Measurements from ENCODE around the gene COL1A1. TPM values are rescaled to one million over a fixed set of nuclear protein-coding genes. Genes with fewer than 3 reads are reported as not detected.

Gene COL1A1
- total RNA-seq, 1 experiment from 2014 or later = 1.4 TPM

DNA sequence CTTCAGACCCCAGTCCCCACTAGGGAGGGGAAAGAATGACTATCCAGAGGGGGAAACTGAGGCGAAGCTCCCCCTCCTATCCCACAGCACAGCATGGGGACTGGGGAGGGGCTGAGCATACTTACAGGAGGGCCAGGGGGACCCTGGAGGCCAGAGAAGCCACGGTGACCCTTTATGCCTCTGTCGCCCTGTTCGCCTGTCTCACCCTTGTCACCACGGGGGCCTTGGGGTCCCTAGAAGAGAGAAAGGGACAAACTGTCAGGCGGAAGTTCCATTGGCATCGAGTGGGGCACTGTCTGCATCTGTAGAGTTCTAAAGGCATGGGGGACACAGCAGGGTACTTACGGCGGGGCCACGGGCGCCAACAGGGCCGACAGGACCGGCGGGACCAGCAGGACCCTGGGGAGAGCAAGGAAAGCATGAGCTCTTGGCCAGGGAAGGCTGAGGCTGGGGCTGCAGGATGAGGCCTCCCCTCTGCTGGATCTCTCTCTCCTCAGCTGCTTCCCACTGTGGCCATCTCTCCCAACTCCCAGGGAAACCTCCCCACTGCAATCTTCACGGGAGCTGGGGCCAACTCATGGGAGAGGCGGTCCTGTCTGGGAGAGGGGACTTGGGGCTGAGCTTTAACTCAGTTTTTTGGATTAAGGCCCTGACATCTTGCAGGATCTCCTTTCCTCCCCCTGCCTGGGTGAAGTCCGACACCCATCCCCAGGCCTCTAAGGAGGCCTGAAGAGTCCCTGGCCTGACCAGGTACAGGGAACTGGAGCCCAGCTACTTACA, 13.5 kb downstream of the COL1A1 start:
- no peak for DNase-seq (ENCODE audit: low read depth)

DNA sequence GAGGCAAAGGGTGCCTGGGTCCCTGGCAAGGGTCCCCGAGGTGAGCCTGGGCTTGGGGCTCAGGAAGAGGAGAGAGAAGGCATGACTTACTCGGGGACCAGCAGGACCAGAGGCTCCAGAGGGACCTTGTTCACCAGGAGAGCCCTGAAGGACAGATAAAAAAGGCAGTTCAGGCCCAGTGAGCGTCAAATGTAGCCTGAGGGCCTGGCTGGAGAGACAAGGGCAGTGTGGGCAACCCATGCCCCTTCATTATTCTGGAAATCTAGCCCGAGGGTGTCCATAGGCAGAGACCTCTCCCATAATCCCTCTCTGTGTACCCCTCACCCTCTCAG, 14.1 kb downstream of the COL1A1 start:
- DNase-seq (ENCODE audit: low read depth) = no peak

- DNase-seq (ENCODE audit: low read depth) = no peak
Measured at GRCh38 chr17:50186661-50187393, 14.6 kb downstream of the COL1A1 start.

DNA sequence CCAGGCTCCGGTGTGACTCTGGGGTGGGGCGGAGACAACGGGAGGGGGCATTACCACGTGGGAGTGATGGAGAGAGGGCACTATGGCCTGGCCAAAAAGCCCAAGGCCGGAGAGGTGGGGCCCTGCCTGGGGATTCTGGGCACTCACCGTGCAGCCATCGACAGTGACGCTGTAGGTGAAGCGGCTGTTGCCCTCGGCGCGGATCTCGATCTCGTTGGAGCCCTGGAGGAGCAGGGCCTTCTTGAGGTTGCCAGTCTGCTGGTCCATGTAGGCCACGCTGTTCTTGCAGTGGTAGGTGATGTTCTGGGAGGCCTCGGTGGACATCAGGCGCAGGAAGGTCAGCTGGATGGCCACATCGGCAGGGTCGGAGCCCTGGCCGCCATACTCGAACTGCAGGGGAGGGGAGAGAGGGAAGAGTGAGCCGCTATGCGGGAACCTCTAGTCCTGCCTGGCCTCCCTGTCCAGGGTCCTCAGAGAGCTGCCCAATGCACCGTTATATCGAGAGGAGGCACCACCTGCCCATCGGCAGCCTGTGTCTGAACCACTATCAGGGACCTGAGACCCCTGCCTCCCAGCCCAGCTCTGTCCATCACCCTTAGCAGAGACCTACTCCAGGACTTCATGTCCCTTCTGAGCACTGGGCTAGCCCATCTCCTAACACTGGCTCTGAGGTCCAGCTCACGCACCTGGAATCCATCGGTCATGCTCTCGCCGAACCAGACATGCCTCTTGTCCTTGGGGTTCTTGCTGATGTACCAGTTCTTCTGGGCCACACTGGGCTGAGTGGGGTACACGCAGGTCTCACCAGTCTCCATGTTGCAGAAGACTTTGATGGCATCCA, 15.6 kb downstream of the COL1A1 start:
- DNase-seq (ENCODE audit: low read depth) = no peak

GRCh38 chr17:50184611-50185398, 16.6 kb downstream of the COL1A1 start:
- DNase-seq (ENCODE audit: low read depth) = no peak

DNA sequence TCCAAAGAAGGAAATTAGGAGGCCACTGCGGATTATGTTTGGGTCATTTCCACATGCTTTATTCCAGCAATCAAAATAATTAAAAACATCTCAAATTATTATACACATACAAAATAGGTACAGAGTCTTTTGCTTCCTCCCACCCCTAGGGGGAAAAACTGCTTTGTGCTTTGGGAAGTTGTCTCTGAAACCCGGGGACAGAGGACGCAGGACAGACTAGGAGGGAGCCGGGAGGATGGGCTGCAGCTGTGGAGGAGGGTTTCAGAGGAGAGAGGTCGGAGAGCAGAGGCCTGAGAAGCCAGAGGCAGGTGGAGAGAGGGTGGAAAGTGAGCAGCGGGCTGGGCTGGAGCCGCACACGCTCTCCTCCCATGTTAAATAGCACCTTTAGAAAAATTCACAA, 17.4 kb downstream of the COL1A1 start:
- DNase-seq (ENCODE audit: low read depth) = no peak

DNA sequence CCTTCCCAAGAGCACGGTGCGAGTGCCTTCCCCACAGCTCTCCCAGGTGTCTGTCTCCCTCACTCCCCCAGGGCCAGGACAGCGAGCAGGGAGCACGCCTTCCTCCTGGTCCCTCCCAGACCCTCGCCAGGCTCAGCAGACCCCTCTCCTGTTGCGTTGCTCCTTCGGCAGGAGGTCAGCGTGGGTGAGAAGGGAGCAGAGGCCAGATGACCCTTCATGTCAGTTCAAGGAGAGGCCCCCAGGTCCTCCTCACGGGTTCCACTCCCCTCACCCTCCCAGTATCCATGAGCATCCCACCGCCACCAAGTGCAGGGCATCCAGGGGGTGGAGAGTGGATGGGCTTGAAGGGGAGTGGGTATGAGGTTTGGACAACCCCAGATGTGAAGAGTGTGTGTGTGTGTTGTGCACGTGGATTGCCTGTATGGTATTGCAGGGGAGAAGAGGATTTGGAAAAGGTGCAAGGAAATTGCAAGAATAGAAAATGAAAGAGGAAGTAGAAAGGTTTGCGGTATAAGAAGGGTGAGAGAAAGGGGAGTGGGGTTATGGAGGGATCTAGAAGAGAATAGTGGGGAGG, 17.9 kb downstream of the COL1A1 start:
- no peak for DNase-seq (ENCODE audit: low read depth)

GRCh38 chr17:50182783-50183420, 18.5 kb downstream of the COL1A1 start:
- DNase-seq (ENCODE audit: low read depth) = no peak

DNA sequence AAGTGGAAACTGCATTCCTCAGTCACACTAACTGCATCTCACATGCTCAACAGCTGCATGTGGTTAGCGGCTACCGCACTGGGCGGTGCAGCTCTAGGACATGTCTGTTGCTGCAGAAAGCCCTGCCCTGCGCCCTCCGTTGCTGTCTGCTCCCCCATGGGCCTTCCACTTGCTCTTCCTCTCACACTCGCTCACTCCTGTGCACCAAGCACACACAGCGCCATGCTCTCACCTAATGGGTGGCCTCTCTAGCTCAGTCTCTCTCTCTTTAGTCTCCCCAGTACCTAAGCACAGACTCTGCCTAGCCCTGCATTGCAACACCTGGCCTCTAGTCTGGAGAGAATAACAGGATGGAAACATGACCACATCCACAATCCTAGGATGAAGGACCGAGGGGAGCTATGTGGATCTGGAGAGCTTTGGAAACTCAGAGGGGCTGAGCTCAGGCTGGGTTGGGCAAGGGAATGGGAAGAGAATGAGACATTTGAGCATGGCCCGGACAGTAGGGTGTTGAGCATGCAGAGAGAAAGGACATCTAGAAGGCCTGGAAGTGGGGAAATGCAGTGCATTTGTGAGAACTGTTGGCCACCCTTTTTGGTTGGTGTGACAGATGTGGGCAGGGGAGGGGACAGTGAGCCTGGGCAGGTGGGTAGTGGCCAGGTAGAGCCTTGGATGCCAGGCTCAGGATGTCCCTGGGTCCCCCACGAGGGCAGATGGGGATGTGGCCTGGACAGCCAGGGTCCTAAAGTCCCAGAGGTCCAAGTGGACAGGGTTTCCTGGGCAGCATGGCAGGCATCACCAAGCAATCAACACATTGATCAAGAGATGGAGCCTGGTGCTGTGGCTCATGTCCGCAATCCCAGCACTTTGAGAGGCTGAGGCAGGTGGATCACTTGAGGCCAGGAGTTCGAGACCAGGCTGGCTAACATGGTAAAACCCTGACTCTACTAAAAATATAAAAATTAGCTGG, 19.6 kb downstream of the COL1A1 start:
- DNase-seq (ENCODE audit: low read depth) = no peak

GRCh38 chr17:50181144-50181543, 20.3 kb downstream of the COL1A1 start:
- no peak for DNase-seq (ENCODE audit: low read depth)

GRCh38 chr17:50180620-50181019, 20.8 kb downstream of the COL1A1 start:
- no peak for DNase-seq (ENCODE audit: low read depth)

DNA sequence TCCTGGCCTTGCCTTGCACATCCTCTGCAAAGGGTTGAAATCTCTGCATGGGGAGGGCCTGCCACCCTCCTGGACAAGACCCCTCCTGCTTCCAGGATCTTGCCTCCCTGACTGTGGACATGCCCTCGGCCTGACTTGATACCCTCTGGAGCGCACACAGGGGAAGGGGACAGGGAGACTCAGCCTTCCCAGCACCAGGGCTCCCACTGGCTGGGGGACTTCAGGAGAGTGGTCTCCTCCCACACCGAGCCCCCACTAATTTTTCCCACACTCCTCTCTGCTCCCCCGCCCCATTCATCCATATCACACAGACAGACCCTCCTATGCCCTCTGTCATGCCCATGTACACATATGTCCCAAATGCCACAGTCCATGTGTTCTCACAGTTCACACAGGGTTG, 21.3 kb downstream of the COL1A1 start:
- no peak for DNase-seq (ENCODE audit: low read depth)

- peak; percentile 97 for DNase-seq (ENCODE audit: low read depth)
Measured at GRCh38 chr17:50177983-50178834, 23.2 kb downstream of the COL1A1 start.

DNA sequence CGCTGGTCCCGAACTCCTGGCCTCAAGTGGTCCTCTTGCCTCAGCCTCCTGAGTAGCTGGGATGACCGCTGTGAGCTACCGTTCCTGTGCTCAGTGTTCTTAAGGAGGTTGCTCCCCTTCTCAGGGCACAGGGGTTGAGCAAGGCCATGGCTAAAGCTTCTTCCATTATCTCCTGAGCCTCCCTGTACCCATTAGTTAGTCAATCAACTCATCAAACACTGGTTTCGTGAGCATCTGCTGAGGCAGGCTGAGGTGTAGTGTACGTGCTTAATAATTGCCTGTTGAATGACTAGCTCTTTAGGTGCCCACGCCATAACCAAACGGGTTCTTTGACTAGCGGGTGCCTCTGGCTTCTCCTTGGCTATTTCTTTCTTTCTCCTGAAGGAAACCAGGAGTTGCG, 24.0 kb downstream of the COL1A1 start:
- DNase-seq (ENCODE audit: low read depth) = no peak

GRCh38 chr17:50176559-50177357, 24.7 kb downstream of the COL1A1 start:
- no peak for DNase-seq (ENCODE audit: low read depth)

- no peak for DNase-seq (ENCODE audit: low read depth)
Measured at GRCh38 chr17:50175035-50175807, 26.2 kb downstream of the COL1A1 start.

DNA sequence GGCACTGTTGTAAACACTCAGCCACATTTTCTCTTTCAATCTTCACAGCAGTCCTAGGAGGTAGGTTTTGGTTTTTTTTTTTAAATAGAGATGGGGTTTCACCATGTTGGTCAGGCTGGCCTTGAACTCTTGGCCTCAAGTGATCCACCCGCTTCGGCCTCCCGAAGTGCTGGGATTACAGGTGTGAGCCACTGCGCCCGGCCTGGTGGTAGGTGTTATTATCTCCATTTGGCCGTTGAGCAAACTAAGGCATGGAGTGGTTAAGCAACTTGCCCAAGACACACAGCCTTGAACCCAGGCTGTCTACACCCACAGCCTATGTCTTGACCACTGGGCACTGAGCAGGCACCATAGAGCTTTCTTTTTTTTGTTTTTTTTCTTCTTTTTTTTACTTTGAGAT, 27.0 kb downstream of the COL1A1 start:
- DNase-seq (ENCODE audit: low read depth) = no peak
